ENCODE measurements around the gene KLK6.

DNA sequence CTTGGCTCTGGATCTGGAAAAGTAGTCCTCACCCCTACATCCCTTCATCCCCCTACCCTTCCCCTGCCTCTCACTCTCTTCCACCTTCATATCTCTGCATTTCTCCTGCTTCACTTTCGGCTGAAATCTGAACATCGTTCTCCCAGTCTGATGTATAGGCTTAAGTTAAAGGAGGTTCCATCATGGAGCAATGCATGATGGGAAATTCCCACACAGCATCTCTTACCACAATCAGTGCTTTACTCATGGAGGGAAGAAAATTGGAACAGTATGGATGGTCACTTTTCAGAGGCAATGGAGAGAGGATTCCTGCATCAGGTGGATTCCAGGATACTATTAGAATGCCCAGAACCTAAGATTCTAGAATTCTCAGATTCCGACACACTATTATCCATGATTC lies 38.1 kb upstream of the KLK6 start:
- TF ChIP-seq POLR2A (IDR thresholded peaks at IDR 0.05) (no peak), CTCF (IDR thresholded peaks at IDR 0.05) (no peak)
